Epidermal melanocyte (primary cell): ENCODE measurements around the gene PXDN.
"Not testable (repeated sequence)": the region's sequence is repeated elsewhere in the genome, so short reads cannot be mapped to it uniquely, and the experiment has no call there.

Source experiments
- DNase-seq: peaks from one replicate; pipeline ENCODE4 v3.0.0; 2011; ENCODE audit warnings: low spot score; ENCODE audit not compliant: insufficient read length

PXDN gene

GRCh38 chr2:1774929-1775328, 30.6 kb upstream of the PXDN start:
- DNase-seq, result no peak

- no peak for DNase-seq
Measured at GRCh38 chr2:1773883-1774282, 29.6 kb upstream of the PXDN start.

- no peak for DNase-seq
Measured at GRCh38 chr2:1772471-1773267, 28.4 kb upstream of the PXDN start.

GRCh38 chr2:1771626-1772280, 27.4 kb upstream of the PXDN start:
- DNase-seq, result no peak

GRCh38 chr2:1770566-1771380, 26.5 kb upstream of the PXDN start:
- no peak for DNase-seq

GRCh38 chr2:1769703-1770422, 25.5 kb upstream of the PXDN start:
- DNase-seq, result peak; percentile 57

- no peak for DNase-seq
Measured at GRCh38 chr2:1767939-1768691, 23.8 kb upstream of the PXDN start.

GRCh38 chr2:1766851-1767811, 22.8 kb upstream of the PXDN start:
- DNase-seq, result no peak

GRCh38 chr2:1766425-1766824, 22.1 kb upstream of the PXDN start:
- DNase-seq, result no peak

- not testable (repeated sequence) for DNase-seq
Measured at GRCh38 chr2:1765201-1765600, 20.9 kb upstream of the PXDN start.

- DNase-seq, result no peak
Measured at GRCh38 chr2:1759611-1759930, 15.3 kb upstream of the PXDN start.

- no peak for DNase-seq
Measured at GRCh38 chr2:1758774-1759610, 14.7 kb upstream of the PXDN start.

- DNase-seq, result no peak
Measured at GRCh38 chr2:1758171-1758570, 13.9 kb upstream of the PXDN start.

GRCh38 chr2:1757567-1757966, 13.3 kb upstream of the PXDN start:
- DNase-seq, result no peak

GRCh38 chr2:1757146-1757545, 12.8 kb upstream of the PXDN start:
- DNase-seq, result not testable (repeated sequence)

- no peak for DNase-seq
Measured at GRCh38 chr2:1756456-1756855, 12.1 kb upstream of the PXDN start.

GRCh38 chr2:1755436-1756191, 11.3 kb upstream of the PXDN start:
- DNase-seq, result no peak
